HG03342 (cell line): ENCODE results near the gene COL5A2.

Source experiments
- ATAC-seq: cut with Tn5 transposase; IDR thresholded peaks from one replicate; pipeline ENCODE4 v1.9.1; 2021; ENCODE audit warnings: mild to moderate bottlenecking, moderate library complexity; ENCODE audit not compliant: unreplicated experiment

The COL5A2 gene

DNA sequence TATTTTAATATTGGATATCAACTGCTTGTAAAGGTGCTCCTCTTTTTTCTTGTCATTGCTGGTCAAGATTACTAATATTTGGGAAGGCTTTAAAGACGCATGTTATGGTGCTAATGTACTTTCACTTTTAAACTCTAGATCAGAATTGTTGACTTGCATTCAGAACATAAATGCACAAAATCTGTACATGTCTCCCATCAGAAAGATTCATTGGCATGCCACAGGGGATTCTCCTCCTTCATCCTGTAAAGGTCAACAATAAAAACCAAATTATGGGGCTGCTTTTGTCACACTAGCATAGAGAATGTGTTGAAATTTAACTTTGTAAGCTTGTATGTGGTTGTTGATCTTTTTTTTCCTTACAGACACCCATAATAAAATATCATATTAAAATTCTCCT lies 167.2 kb downstream of the COL5A2 start:
- no peak for ATAC-seq

DNA sequence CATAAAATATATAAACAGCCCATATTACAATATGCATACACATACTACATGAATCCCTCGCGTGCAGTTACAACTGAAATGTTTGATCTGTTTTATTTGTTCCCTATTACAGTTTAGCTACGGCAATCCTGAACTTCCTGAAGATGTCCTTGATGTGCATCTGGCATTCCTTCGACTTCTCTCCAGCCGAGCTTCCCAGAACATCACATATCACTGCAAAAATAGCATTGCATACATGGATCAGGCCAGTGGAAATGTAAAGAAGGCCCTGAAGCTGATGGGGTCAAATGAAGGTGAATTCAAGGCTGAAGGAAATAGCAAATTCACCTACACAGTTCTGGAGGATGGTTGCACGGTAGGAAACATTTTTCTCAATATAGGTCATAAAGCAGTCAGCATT lies 169.0 kb downstream of the COL5A2 start:
- ATAC-seq: no peak

DNA sequence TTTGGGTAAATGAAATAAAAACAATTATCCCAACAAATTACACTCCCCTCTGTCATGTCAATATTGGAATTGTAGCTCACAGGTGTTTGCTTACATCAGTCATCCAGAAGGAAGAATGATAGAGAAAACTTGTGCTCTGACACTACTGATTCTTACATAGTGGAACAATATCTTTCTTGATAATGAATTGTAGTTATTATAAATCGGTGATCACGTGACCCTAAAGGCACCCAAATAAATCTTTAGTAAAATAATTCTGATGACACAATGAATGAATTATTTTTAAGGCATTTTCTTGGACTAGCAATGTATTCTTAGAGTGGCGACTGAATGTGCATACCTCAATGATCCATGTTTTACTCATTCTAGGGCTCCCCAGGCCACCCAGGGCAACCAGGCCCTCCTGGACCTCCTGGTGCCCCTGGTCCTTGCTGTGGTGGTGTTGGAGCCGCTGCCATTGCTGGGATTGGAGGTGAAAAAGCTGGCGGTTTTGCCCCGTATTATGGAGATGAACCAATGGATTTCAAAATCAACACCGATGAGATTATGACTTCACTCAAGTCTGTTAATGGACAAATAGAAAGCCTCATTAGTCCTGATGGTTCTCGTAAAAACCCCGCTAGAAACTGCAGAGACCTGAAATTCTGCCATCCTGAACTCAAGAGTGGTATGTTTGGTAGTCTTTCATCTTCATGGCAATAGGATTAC lies 170.9 kb downstream of the COL5A2 start:
- no peak for ATAC-seq

DNA sequence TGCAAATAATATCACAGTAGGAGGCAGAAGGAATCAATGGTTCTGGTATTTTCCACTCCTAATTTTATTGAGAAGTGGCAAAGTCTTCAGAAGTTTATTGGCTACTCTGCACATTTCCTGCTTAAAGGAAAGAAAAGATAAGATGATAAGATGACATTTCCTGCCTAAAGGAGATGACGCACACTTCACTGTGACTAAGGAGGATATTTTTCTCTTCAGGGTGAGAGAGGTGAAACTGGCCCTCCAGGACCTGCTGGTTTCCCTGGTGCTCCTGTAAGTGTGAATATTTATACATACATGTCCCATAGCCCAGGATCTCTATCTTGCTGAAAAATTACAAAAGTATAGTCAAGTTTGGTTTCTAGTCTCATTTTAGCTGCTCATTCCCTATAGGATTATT lies 177.5 kb downstream of the COL5A2 start:
- no peak for ATAC-seq

DNA sequence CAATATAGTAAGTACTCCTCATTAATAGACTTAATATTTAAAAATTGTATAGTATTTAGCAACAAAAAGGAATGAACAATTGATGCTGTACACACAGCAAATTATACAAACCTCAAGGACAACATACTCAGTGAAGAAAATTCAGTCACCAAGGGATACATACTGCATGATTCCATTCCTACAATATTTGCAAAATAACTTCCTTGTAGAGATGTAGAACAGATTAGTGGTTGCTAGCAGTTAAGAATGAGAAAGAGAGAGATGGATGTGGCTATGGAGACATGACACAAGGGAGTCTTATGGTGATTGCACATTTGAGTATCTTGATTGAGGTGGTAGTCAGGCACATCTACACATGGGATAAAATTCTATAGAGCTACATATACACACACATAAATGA lies 179.3 kb downstream of the COL5A2 start:
- no peak for ATAC-seq

DNA sequence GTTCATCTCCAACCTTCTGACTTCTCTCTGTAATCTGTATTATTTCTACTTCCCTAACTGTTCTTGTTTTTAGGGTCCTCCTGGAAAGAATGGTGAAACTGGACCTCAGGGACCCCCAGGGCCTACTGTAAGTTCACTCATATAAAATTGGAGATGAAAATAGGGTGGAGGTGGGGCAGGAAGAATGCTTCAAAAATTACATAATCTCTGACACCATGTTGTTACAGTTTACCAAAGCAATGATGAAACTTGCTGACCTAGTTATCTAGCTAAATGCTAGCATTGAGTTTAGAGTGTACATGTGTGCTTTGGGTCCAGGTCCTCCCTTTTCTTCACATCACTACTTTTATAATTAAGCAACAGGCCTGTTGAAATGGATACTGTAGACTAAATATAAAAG lies 182.3 kb downstream of the COL5A2 start:
- no peak for ATAC-seq

DNA sequence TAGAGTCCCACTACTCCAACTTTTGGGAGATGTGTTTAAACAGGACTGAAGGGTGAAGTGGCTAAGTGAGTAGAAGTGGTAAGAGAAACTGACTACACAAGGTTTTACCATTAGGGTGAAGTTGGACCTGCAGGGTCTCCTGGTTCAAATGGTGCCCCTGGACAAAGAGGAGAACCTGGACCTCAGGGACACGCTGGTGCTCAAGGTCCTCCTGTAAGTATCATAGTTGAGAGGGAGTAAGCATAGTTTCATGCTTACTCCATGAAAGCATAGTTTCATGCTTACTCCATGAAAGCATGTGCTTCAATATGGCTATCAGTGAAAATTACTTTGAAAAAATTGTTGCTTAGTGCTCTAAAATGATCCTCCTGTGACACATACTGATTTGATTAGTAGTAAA lies 186.3 kb downstream of the COL5A2 start:
- ATAC-seq: no peak

DNA sequence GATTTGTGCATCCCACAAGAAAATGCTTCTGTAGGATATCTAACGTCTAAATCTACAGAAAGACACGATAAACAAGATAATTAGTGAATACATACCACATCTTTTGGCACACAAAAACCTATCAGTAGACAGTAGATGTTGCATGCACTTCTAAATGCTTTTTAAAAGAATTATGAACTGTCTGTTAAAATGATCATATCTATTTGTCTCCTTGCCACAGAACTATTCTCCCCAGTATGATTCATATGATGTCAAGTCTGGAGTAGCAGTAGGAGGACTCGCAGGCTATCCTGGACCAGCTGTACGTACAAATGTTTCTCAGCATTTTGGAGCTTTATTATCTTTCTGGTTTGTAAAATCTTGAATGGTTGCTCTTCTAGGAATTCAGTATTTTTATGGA lies 192.7 kb downstream of the COL5A2 start:
- no peak for ATAC-seq

DNA sequence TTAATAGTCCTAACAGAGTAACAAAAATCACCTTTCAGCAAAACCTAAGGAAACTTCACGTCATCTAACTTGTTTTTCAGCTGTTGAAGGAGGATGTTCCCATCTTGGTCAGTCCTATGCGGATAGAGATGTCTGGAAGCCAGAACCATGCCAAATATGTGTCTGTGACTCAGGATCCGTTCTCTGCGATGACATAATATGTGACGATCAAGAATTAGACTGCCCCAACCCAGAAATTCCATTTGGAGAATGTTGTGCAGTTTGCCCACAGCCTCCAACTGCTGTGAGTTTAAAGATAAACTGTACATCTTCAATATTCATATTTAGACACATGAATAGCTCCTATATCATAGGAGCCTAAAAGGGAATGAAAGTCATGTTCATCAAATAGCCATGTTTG lies 194.9 kb downstream of the COL5A2 start:
- no peak for ATAC-seq

DNA sequence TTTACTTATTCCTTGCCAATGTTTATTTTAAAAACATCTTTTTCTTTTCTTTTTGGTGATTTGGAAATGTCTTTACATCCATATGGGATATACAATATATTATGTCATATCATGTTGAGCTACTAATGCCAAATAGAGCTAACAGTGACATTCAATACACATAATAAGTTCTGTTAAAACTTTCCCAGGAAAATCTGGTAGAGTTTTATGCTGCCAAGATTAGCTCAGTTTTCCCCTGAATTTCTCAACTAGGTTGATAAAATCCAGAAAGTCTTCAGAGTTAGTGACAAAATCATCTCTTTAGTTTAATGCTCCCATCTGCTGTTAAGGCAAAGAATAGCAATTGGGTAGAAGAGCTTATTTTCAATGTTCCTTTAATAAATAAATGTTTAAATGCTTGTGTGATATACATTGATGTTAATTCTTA lies 195.5 kb downstream of the COL5A2 start:
- ATAC-seq: no peak

DNA sequence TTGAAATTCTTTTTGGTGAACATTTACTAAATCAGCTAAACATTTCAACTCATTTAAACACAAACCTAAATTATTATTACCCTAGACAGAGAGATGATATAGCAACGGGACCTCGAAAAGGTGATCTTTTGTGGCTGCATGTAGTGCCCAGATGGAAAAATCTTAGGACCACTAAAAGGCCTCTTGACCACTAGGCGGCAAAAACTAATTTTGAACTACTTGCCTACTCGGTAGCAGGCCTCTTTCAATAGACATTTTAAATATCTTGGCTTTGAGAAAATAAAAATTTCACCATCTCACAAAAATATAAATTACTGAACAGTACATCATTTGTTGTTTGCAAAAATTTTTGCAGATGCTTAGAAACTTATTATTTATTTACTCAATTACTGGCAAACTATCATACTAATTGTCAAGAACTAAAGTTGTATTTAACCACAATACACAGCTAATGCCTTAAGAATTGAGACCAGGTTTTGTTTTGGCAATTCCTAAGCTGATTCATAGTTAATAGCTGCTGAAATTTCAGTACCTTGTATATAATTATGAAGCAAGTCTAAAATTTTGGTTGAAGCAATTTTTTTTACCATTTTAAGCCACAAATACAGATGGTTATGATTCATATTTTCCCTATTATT lies 196.0 kb downstream of the COL5A2 start:
- no peak for ATAC-seq
